MCF 10A (cell line): Measurements from ENCODE around the gene SLC13A3. TPM values are rescaled to one million over a fixed set of nuclear protein-coding genes. Genes with fewer than 3 reads are reported as not detected.

ENCODE experiments used
- BruUV-seq: library from RNA; stranded (reverse); fragments of 400-500 nt; replicated peaks from 2 replicates; lab custom pipeline; 2021; lab: Mats Ljungman, UMichigan
- CTCF ChIA-PET: fragments of 300-600 bp; sonication (Branson Sonifier 250); formaldehyde crosslinking; extraction: SDS; loops from one replicate; lab custom pipeline; 2021; ENCODE audit warnings: antibody characterized with exemption, inconsistent platforms; lab: Yijun Ruan, JAX
- POLR2A ChIA-PET: fragments of 300-600, 350-650 bp; sonication (Branson Sonifier 250); formaldehyde crosslinking; extraction: SDS; loops from one replicate; lab custom pipeline; 2020; ENCODE audit warnings: antibody characterized with exemption, inconsistent platforms; lab: Yijun Ruan, JAX
- DNase-seq: peaks from one replicate; pipeline ENCODE4 v3.0.0-alpha.2; 2018; ENCODE audit not compliant: unreplicated experiment
- H3K27ac Mint-ChIP-seq: one replicate; pipeline ENCODE4 v1.8.0; 2022; ENCODE audit warnings: mild to moderate bottlenecking, low read depth, mixed read lengths; ENCODE audit not compliant: unreplicated experiment
- H3K27me3 Mint-ChIP-seq: one replicate; pipeline ENCODE4 v1.8.0; 2022; ENCODE audit warnings: mixed read lengths; ENCODE audit not compliant: insufficient read depth, unreplicated experiment
- H3K36me3 Mint-ChIP-seq: one replicate; pipeline ENCODE4 v1.8.0; 2022; ENCODE audit warnings: mild to moderate bottlenecking, moderate library complexity, mixed read lengths; ENCODE audit not compliant: insufficient read depth, unreplicated experiment
- H3K4me1 Mint-ChIP-seq: one replicate; pipeline ENCODE4 v1.8.0; 2022; ENCODE audit warnings: mixed read lengths; ENCODE audit not compliant: insufficient read depth, unreplicated experiment
- H3K4me3 Mint-ChIP-seq: one replicate; pipeline ENCODE4 v1.8.0; 2022; ENCODE audit warnings: mild to moderate bottlenecking, moderate library complexity, mixed read lengths; ENCODE audit not compliant: unreplicated experiment
- H3K9me3 Mint-ChIP-seq: one replicate; pipeline ENCODE4 v1.8.0; 2022; ENCODE audit warnings: mixed read lengths; ENCODE audit not compliant: unreplicated experiment
- intact Hi-C: fragments of 100-400 bp; cut with micrococcal nuclease; formaldehyde crosslinking; loops from 2 replicates; pipeline ENCODE4 v1.14.1; 2022
- total RNA-seq: library from RNA; stranded (reverse); gene quantifications from 2 replicates; pipeline ENCODE4 v1.2.3, GENCODE V29; 2022
- TF ChIP-seq, protein P1 (sequence below): fragments of 200-600 bp; IDR thresholded peaks from one replicate; pipeline ENCODE4 v1.8.0; 2022; ENCODE audit warnings: antibody characterized with exemption, mild to moderate bottlenecking; ENCODE audit not compliant: unreplicated experiment

SLC13A3 gene
- total RNA-seq, 1 experiment from 2014 or later, result not detected

GRCh38 chr20:46626758-46627157, 24.5 kb downstream of the SLC13A3 start:
- no TSS peak for BruUV-seq
- DNase-seq, result no peak
- Mint-ChIP-seq H3K27me3 (peaks cover 43% of the 10 kb centered on the region), H3K27ac (no peak overlapping the region), H3K9me3 (peaks cover 27% of the 10 kb centered on the region), H3K4me3 (no peak overlapping the region), H3K4me1 (no peaks in the 10 kb centered on the region), H3K36me3 (no peaks in the 10 kb centered on the region)
- ChIA-PET CTCF (interaction anchor here (1.0 kb wide), 1 partner anchor 140 kb away, joined by 5 read pairs; no protein-coding TSS in a partner anchor), POLR2A (no interaction called here)
- intact Hi-C loops, result no loop called here
- TF ChIP-seq, protein P1, sequence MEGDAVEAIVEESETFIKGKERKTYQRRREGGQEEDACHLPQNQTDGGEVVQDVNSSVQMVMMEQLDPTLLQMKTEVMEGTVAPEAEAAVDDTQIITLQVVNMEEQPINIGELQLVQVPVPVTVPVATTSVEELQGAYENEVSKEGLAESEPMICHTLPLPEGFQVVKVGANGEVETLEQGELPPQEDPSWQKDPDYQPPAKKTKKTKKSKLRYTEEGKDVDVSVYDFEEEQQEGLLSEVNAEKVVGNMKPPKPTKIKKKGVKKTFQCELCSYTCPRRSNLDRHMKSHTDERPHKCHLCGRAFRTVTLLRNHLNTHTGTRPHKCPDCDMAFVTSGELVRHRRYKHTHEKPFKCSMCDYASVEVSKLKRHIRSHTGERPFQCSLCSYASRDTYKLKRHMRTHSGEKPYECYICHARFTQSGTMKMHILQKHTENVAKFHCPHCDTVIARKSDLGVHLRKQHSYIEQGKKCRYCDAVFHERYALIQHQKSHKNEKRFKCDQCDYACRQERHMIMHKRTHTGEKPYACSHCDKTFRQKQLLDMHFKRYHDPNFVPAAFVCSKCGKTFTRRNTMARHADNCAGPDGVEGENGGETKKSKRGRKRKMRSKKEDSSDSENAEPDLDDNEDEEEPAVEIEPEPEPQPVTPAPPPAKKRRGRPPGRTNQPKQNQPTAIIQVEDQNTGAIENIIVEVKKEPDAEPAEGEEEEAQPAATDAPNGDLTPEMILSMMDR, result no peak

- H3K36me3 Mint-ChIP-seq, result no peaks in the 10 kb centered on the region
- TF ChIP-seq, protein P1, result no peak
- BruUV-seq, result no TSS peak
- ChIA-PET POLR2A (interaction anchor here (0.6 kb wide), 1 partner anchor 13 kb away, joined by 5 read pairs; no protein-coding TSS in a partner anchor), CTCF (interaction anchor here (1.0 kb wide), 1 partner anchor 17 kb away, joined by 3 read pairs; no protein-coding TSS in a partner anchor)
- intact Hi-C loops, result no loop called here
- peaks cover 44% of the 10 kb centered on the region for H3K27me3 Mint-ChIP-seq
- no peak overlapping the region for H3K27ac Mint-ChIP-seq
- peaks cover 27% of the 10 kb centered on the region for H3K9me3 Mint-ChIP-seq
- no peak overlapping the region for H3K4me3 Mint-ChIP-seq
- no peaks in the 10 kb centered on the region for H3K4me1 Mint-ChIP-seq
- DNase-seq, result no peak
Observed at GRCh38 chr20:46625875-46626373, 25.3 kb downstream of the SLC13A3 start.

DNA sequence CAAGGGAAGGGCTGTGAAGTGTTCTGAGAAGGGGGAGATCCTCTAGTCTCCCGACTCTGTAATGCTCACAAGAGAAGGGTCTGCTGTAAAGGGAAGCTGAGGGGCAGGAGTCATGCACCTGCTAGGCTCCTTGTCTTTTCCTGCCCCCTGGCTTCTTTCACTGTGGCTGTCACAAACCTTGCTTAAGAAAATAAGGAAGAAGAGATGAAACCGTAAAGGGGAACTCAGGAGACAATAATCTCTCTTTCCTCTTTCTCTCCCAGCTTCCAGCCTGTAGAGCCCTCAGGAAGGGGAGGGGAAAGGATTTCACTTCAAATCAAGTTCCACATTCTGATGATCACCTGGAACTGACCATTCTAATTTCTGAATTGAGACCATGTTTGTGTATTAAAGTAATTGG, 26.3 kb downstream of the SLC13A3 start:
- H3K4me3 Mint-ChIP-seq, result no peak overlapping the region
- TF ChIP-seq, protein P1, result no peak
- intact Hi-C loops, result no loop called here
- no peaks in the 10 kb centered on the region for H3K4me1 Mint-ChIP-seq
- no peaks in the 10 kb centered on the region for H3K36me3 Mint-ChIP-seq
- peaks cover 19% of the 10 kb centered on the region for H3K9me3 Mint-ChIP-seq
- CTCF ChIA-PET, result interaction anchor here (1.0 kb wide), 1 partner anchor 16 kb away, joined by 3 read pairs; no protein-coding TSS in a partner anchor
- POLR2A ChIA-PET, result no interaction called here
- DNase-seq, result no peak
- H3K27me3 Mint-ChIP-seq, result peaks cover 44% of the 10 kb centered on the region
- no TSS peak for BruUV-seq
- no peak overlapping the region for H3K27ac Mint-ChIP-seq

- intact Hi-C loops, result no loop called here
- Mint-ChIP-seq H3K9me3 (peaks cover 9% of the 10 kb centered on the region), H3K36me3 (no peaks in the 10 kb centered on the region), H3K27me3 (peaks cover 42% of the 10 kb centered on the region), H3K27ac (no peak overlapping the region), H3K4me3 (no peak overlapping the region), H3K4me1 (no peaks in the 10 kb centered on the region)
- ChIA-PET POLR2A (interaction anchor here (0.7 kb wide), 3 partner anchors 206 to 613 kb away, joined by 3 read pairs; no protein-coding TSS in a partner anchor), CTCF (interaction anchor here (0.6 kb wide), 1 partner anchor 9 kb away, joined by 3 read pairs; no protein-coding TSS in a partner anchor)
- no TSS peak for BruUV-seq
- no peak for DNase-seq
- TF ChIP-seq, protein P1, result no peak
Observed at GRCh38 chr20:46622165-46622564, 29.1 kb downstream of the SLC13A3 start.
